HG02884 (cell line): ENCODE data around the gene TAS2R60.
"Not testable (repeated sequence)": the region's sequence is repeated elsewhere in the genome, so short reads cannot be mapped to it uniquely, and the experiment has no call there.

ENCODE experiments used
- ATAC-seq: cut with Tn5 transposase; IDR thresholded peaks from one replicate; pipeline ENCODE4 v1.9.1; 2021; ENCODE audit warnings: mild to moderate bottlenecking, moderate library complexity; ENCODE audit not compliant: unreplicated experiment

The TAS2R60 gene

GRCh38 chr7:143443153-143443552 is at the start of gene TAS2R60:
TSS of gene TAS2R60 (plus strand) at chr7:143443453. CDS start at chr7:143443453, 0 bp downstream.
- ATAC-seq, result no peak

- ATAC-seq, result no peak
These were observed 49.2 kb upstream of the TAS2R60 start for GRCh38 chr7:143394068-143394467.

GRCh38 chr7:143394777-143395176 is 48.5 kb upstream of the TAS2R60 start:
- no peak for ATAC-seq

- ATAC-seq, result no peak
These were observed 47.8 kb upstream of the TAS2R60 start for GRCh38 chr7:143395187-143396149.

- ATAC-seq, result no peak
These were observed 47.1 kb upstream of the TAS2R60 start for GRCh38 chr7:143396182-143396581.

- no peak for ATAC-seq
These were observed 46.4 kb upstream of the TAS2R60 start for GRCh38 chr7:143396625-143397556.

GRCh38 chr7:143397710-143398530 is 45.3 kb upstream of the TAS2R60 start:
- no peak for ATAC-seq

GRCh38 chr7:143398616-143399015 is 44.6 kb upstream of the TAS2R60 start:
- no peak for ATAC-seq

- no peak for ATAC-seq
These were observed 44.1 kb upstream of the TAS2R60 start for GRCh38 chr7:143399151-143399550.

GRCh38 chr7:143399642-143400041 is 43.6 kb upstream of the TAS2R60 start:
- ATAC-seq, result no peak

GRCh38 chr7:143401265-143401664 is 42.0 kb upstream of the TAS2R60 start:
- no peak for ATAC-seq

- not testable (repeated sequence) for ATAC-seq
These were observed 41.0 kb upstream of the TAS2R60 start for GRCh38 chr7:143402233-143402632.

GRCh38 chr7:143405173-143406001 is 37.9 kb upstream of the TAS2R60 start:
- ATAC-seq, result no peak

GRCh38 chr7:143406002-143406357 is 37.3 kb upstream of the TAS2R60 start:
- ATAC-seq, result no peak

- no peak for ATAC-seq
These were observed 35.7 kb upstream of the TAS2R60 start for GRCh38 chr7:143407287-143408251.

GRCh38 chr7:143408252-143408685 is 35.0 kb upstream of the TAS2R60 start:
- no peak for ATAC-seq

- ATAC-seq, result no peak
These were observed 34.3 kb upstream of the TAS2R60 start, which contains the start of gene EPHA1 for GRCh38 chr7:143408686-143409561. TSS of gene EPHA1 (minus strand) at chr7:143408856. CDS start at chr7:143408805, 51 bp downstream.
